Activated CD4-positive, CD25-positive, alpha-beta regulatory T cell treated with anti-CD3 and anti-CD28 coated beads, Interleukin-2, amount 50 U/mL, for 16 hours (primary cell): ENCODE measurements around the gene UBC.
"Not testable (repeated sequence)": the region's sequence is repeated elsewhere in the genome, so short reads cannot be mapped to it uniquely, and the experiment has no call there.

ENCODE experiments used
- DNase-seq: peaks from one replicate; pipeline ENCODE4 v3.0.0-alpha.2; 2020; ENCODE audit warnings: low read depth, low spot score

The UBC gene

DNA sequence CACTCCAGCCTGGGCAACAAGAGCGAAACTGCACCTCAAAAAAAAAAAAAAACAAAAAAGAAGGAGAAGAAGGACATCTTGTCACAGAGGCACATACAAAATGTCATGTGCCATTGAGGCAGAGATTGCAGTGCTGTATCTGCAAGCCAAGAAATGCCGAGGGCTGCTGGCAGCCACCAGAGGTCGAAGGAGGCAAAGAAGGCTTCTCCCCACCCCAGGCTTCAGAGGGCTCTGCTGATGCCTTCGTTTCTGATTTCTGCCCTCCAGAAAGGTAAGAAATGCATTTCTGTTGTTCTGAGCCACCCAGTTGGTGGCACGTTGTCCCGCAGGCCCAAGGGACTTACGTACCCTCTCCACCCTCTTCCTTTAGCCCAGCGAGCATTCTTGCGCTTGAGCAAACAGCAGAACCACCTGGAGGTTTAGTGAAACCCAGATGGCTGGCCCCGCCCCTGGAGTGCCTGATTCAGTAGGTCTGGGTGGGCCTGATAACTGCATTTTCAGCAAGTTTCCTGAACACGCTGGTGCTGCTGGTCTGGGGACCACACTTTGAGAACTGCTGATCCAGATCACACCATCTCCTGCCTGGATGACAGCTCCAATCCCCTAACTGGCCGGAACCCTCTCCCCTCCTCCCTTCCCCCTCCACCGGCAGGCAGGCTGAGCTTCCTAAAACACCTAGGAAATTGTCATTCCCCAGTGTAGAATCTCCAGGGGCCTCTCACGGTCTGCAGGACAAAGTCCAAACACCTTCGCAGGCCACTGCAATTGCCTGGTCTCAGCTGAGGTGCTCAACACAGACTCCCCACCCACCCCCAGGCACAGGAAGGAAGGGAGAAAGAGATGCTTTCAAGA, 29.6 kb downstream of the UBC start:
- DNase-seq: no peak

- DNase-seq: no peak
These were observed 31.0 kb downstream of the UBC start for GRCh38 chr12:124883263-124884130.

GRCh38 chr12:124881123-124881522, 33.3 kb downstream of the UBC start:
- no peak for DNase-seq

DNA sequence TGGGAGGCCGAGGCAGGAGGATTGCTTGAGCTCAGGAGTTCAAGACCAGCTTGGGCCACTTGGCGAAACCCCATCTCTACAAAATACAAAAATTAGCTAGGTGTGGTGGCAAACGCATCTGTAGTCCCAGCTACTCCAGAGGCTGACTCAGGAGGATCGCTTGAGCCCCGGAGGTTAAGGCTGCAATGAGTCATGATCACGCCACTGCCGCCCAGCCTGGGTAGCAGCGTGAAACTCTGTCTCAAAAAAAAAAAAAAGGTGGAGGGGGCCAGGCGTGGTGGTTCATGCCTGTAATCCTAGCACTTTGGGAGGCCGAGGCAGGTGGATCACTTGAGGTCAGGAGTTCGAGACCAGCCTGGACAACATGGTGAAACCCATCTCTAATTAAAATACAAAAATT, 34.1 kb downstream of the UBC start:
- DNase-seq: not testable (repeated sequence)

DNA sequence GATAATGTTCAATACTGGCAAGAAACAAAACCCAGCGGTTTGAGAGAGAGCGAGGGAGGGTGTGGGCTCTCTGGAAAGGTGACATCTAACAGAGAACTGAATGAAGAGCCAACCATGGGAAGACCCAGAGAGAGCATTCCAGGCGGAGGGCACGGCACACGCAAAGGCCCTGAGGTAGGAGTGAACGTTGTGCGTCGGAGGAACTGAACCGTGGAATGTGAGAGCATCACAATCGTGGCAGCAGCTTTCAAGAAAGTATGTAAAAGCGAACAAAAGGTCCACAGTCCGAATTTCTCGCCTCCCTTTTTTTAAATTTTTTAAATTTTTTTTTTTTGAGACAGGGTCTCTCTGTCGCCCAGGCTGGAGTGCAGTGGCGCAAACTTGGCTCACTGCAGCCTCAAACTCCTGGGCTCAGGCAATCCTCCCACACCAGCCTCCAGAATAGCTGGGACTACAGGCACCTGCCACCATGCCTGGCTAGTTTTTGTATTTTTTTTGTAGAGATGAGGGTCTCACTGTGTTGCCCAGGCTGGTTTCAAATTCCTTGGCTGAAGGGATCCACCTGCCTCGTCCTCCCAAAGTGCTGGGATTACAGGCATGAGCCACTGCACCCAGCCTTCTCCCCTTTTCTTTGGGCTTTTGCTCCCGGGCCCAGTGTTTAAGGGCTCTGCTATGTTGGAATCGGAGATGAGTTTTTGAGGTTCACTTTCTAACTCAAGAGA, 35.5 kb downstream of the UBC start:
- DNase-seq: no peak

- no peak for DNase-seq
These were observed 37.0 kb downstream of the UBC start for GRCh38 chr12:124877423-124877822.

DNA sequence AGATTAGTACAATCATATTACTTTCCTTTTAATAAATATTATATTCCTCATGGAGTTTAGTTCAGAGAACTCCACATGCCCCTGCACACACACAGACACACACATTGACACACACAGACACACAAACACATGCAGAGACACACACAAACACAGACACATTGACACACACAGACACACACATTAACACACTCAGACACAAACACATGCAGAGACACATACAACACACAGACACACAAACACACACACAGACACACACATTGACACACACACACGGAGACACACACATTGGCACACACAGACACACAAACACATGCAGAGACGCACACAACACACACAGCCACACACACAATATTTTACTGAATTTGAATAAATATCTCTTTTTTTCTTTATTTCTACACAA, 38.3 kb downstream of the UBC start:
- no peak for DNase-seq

GRCh38 chr12:124875803-124876132, 38.7 kb downstream of the UBC start:
- DNase-seq: no peak

DNA sequence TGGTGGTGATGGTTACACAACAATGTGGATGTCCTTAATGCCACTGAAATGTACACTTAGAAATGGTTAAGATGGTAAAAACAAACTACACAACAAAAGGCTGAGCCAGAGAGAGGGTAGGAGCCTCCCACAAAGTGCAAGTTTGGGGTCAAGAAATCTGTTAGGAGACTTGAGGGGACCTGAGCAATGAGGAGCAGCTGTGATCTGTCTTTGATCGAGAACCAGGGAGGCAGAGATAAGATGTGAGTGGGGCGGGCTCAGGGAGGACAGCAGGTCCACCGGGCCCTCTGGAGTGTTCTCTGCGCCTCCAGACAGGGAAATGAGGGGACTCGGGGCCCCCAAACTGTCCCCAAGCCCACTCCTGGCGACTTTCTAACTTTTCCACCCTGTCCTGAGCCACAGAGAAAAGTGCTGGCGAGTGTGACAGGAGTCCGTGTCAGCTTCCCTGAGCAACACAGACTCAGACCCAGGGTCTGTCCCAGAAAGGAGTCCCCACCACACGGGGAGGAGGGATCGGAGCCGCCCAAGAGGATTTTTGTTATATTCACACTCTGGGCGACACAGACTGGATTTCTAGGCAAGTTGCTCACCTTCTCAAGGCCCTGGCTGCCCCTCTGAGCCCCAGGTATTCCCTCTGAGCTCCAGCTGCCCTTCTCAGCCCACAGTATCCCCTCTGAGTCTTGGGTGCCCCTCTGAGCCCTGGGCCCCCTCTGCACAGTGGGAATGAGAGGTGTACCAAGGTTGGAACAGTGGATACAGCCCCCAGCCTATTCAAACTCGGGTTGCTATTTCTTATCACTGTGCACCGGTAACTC, 39.3 kb downstream of the UBC start:
- DNase-seq: no peak

GRCh38 chr12:124874188-124874587, 40.3 kb downstream of the UBC start:
- no peak for DNase-seq

DNA sequence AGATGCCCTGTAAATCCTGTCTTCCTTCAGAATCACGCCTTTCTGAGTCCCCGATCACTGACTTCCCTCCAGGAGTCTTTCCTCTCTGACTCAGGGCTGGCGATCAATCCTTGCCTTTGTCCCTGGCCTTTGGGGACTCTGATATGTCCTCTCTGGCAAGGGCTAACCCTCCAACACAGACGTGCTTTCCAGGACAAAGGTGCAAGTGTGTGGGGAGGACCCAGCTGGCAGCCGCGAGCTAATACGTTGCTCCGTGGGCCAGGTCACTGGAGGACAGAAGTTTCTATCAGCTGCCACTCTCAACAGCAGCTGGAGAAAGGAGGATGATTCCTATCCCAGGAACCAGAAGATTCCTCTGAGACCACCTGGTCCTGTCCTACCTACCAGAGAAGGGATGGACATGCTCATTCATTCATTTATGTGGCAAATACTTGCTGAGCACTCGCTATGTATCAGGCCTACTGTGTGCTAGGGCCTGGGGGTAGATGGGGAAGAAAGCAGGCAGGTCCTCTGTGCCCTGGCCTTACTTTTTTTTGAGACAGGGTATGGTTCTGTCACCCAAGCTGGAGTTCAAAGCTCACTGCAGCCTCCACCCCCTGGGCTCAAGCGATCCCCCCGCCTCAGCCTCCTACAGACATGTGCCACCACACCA, 42.3 kb downstream of the UBC start:
- DNase-seq: no peak

- DNase-seq: no peak
These were observed 43.2 kb downstream of the UBC start for GRCh38 chr12:124871297-124871696.

DNA sequence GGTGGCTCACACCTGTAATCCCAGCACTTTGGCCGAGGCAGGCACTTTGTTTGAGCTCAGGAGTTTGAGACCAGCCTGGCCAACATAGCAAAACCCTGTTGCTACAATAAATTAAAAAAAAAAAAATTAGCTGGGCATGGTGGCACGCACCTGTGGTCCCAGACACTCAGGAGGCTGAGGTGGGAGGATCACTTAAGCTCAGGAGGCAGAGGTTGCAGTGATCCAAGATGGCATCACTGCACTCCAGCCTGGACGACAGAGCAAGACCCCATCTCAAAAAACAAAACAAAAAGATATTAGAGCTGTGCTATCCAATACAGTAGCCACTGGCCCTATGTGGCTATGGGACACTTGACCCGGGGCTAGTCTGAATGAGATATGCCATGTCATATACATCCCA, 43.9 kb downstream of the UBC start:
- no peak for DNase-seq

DNA sequence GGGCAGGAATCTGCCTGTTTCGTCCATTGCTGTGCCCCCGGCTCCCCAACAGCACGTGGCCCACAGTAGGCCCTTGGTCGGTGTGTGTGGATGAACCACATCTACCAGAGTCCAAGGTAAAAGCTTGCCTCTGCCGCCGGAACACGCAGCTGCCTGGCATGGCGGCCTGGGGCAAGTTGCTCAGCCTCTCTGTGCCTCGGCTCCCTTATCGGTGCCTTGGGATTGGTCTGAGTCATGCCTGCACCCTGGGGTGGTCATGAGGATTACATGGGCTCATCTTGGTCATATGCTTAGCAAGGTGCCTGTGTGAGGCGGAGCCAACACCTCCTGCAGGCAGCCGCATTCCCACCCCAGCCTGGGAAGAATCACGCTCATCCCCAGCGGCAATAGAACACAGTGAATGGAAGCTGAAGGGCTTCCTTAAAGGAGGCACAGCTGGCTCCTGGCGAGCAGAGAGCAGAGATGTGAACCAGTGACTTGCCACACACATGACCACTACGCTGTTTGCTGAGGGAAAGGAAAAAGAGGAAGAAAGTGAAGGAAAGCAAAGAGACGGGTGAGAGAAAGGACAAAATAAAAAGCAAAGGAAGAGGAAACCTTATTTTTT, 45.3 kb downstream of the UBC start:
- no peak for DNase-seq

DNA sequence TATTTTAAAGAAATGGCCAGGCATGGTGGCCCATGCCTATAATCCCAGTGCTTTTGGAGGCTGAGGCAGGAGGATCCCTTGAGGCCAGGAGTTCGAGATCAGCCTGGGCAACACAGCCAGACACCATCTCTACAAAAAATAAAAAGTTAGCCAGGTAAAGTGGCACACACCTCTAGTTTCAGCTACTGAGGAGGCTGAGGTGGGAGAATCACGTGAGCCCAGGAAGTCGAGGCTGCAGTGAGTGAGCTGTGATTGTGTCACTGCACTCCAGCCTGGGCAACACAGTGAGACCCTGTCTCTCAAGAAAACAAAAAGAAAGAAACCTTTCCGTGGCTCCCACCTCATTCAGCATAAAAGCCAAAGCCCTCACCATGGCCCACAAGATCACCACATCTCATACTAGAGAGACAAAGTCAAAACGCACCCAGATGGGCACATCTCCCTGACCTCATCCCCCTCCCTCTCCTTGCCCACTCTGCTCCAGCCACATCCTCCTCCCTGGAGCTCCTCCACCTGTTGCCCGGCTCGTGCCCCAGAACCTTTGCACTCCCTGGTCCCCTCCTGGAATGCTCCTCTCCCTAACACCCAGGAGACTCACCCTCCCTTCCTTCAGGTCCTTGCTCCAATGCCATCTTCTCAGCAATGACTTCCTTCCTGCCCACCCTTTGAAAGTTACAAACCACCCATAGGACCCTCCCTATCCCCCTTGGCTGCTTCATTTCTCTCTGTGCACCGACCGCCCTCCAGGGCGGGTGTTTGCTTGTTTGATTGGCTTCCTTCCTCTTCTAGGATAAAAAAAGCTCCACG, 46.0 kb downstream of the UBC start:
- DNase-seq: no peak

DNA sequence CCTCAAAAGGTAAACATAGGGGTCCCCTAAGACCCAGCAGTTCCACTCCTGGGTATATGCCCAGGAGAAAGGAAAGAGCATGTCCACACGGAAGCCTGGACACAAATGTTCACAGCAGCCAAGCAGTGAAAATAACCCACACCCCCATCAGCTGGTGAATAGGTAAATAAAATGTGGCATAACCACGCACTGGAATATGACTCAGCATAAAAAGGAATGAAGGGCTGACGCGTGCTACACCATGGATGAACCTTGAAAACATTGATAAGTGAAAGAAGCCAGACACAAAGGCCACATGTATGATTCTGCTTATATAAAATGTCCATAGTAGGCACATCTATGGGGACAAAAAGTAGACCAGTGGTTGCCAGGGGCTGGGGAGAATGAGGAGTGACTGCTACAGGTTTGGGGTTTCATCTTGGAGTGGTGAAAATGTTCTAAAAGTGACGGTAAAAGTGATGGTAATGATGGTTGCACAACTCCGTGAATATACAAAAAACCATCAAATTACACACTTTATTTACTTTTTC, 47.0 kb downstream of the UBC start:
- no peak for DNase-seq

DNA sequence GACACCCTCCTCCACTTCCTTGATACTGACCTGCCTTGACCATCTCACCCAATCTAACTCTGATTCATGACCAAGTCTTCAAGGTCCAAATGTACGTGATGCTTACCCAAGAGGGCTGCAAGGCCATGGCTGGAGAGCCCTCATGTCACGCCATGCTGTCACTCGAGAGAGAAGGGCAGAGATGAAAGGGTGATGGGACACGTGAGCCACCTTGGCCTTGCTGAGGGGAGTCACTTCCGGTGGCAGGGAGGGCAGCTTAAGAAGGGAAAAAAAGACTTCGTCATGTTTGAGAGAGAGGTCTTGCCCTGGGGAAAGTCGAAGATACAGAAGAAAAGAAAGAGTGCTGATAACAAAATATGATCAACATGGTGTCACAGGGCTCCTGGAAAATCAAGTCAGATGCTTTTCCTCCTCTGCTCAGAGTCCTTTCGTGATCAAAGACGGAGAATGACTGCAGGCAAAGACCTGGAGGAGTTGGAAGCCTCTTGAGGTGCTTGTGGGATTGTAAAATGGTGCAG, 47.5 kb downstream of the UBC start:
- no peak for DNase-seq

GRCh38 chr12:124866195-124866882, 48.1 kb downstream of the UBC start:
- DNase-seq: no peak

DNA sequence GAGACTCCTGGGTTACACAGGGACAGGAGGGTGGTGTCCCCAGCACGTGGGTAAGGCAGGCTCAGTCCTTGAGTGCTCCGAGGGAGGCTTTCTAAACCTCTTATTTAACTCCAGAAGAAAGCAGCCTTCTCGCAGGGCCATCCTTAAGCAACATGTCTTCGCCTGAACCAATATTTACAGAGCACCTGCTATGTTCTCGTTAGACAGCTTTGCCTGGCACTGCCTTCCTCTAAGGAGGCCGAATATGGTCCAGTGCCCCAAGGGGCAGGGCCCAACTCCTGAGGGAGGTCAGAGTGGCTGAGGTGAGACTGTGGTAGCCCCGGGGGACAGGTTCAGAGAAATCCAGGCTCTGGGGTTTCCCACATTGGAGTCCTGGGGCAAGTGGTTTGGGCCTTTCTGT, 48.7 kb downstream of the UBC start:
- no peak for DNase-seq
